Ovary (tissue), 3 donors: ENCODE measurements around the gene UCHL5.

Experiments used
- CTCF ChIP-seq, 3 donors: fragments of 450-650 bp in 2 of 3; fragments of 200-600 bp in 1 of 3; IDR thresholded peaks; one replicate each; pipeline versions ENCODE4 v1.5.1 to v1.8.0; 2016 to 2022; ENCODE audit warnings: antibody characterized with exemption in 3 of 3, mild to moderate bottlenecking in 1 of 3
- EP300 ChIP-seq: sonication (generic); formaldehyde crosslinking; IDR thresholded peaks from one replicate; pipeline ENCODE4 v1.6.1; 2017; ENCODE audit warnings: antibody characterized with exemption
- POLR2A ChIP-seq: fragments of 450-650 bp; IDR thresholded peaks from one replicate; pipeline ENCODE4 v1.6.1; 2017; ENCODE audit warnings: antibody characterized with exemption, mild to moderate bottlenecking, moderate library complexity
- donor health status: DM: no; HTN: no; CAD: no.

- TF ChIP-seq CTCF (IDR thresholded peaks at IDR 0.05) (no peak), POLR2A (no peak), EP300 (no peak)
Observed at GRCh38 chr1:192983349-192983980, 75.7 kb downstream of the UCHL5 start.
